Endothelial cell of umbilical vein (primary cell): ENCODE measurements around the gene KRTAP4-12. TPM values are rescaled to one million over a fixed set of nuclear protein-coding genes. Genes with fewer than 3 reads are reported as not detected.
A peak's percentile ranks its signal among the peaks of the same experiment; 100 is the strongest.
"Not testable (repeated sequence)": the region's sequence is repeated elsewhere in the genome, so short reads cannot be mapped to it uniquely, and the experiment has no call there.

Source experiments
- BruUV-seq: library from RNA; stranded (reverse); fragments of 400-500 nt; replicated peaks from 2 replicates; lab custom pipeline; 2021; lab: Mats Ljungman, UMichigan
- CTCF ChIA-PET: fragments of 300-600, 350-600 bp; sonication (Branson Sonifier 250); formaldehyde crosslinking; loops from one replicate; lab custom pipeline; 2021; ENCODE audit warnings: antibody characterized with exemption, inconsistent platforms; lab: Charles Lee
- POLR2A ChIA-PET: fragments of 300-600, 350-600 bp; sonication (Branson Sonifier 250); formaldehyde crosslinking; loops from one replicate; lab custom pipeline; 2021; ENCODE audit warnings: antibody characterized with exemption, inconsistent platforms; lab: Charles Lee
- DNase-seq: peaks from one replicate; pipeline ENCODE4 v3.0.0-alpha.2; 2011; ENCODE audit warnings: low read depth, low spot score
- FAIRE-seq: peaks from 2 replicates; lab custom pipeline; 2011; peaks lifted over from hg19 to GRCh38; lab: Jason Lieb, UNC
- H2AFZ ChIP-seq: 2 replicates; pipeline ENCODE4 v1.6.0; 2012; ENCODE audit warnings: low read depth, low read length, control low read depth, inconsistent platforms
- H3K27ac ChIP-seq: 2 replicates; pipeline ENCODE4 v1.5.1; 2011; ENCODE audit warnings: low read depth, mild to moderate bottlenecking, control low read depth, low read length, moderate library complexity; ENCODE audit not compliant: insufficient read depth
- H3K27me3 ChIP-seq, 2 experiments: 2 replicates each; pipeline versions ENCODE4 v1.6.0 to v1.6.1; 2011; ENCODE audit warnings: low read length in 2 of 2, mixed read lengths in 1 of 2; ENCODE audit not compliant: control insufficient read depth in 2 of 2, insufficient read depth in 2 of 2
- H3K36me3 ChIP-seq, 2 experiments: 2 replicates in 1 of 2; 3 replicates in 1 of 2; pipeline ENCODE4 v1.5.1; 2011; ENCODE audit warnings: low read length in 2 of 2, mild to moderate bottlenecking in 1 of 2, moderate library complexity in 1 of 2; ENCODE audit not compliant: control insufficient read depth in 2 of 2, insufficient read depth in 2 of 2; ENCODE audit errors: extremely low read depth in 1 of 2
- H3K4me1 ChIP-seq: 3 replicates; pipeline ENCODE4 v1.5.1; 2011; ENCODE audit warnings: mild to moderate bottlenecking, low read length; ENCODE audit not compliant: control insufficient read depth, insufficient read depth; ENCODE audit errors: extremely low read depth
- H3K4me2 ChIP-seq: 2 replicates; pipeline ENCODE4 v1.6.1; 2011; ENCODE audit warnings: low read length, control low read depth, mixed read lengths; ENCODE audit not compliant: insufficient read depth
- H3K4me3 ChIP-seq, 3 experiments: fragments of 200-600 bp in 1 of 3; sonication (generic), shearing (Covaris generic) in 1 of 3; replicated peaks in 1 of 3; 2 replicates each; pipeline ENCODE4 v1.5.1; 2011 to 2016; ENCODE audit warnings: control low read depth in 3 of 3, low read length in 3 of 3, mild to moderate bottlenecking in 2 of 3, inconsistent platforms in 1 of 3, low read depth in 1 of 3, moderate library complexity in 1 of 3; ENCODE audit not compliant: insufficient read depth in 1 of 3
- H3K79me2 ChIP-seq: 2 replicates; pipeline ENCODE4 v1.6.0; 2012; ENCODE audit warnings: low read length, inconsistent platforms; ENCODE audit not compliant: control insufficient read depth, insufficient read depth
- H3K9ac ChIP-seq: replicated peaks from 2 replicates; pipeline ENCODE3; 2011; ENCODE audit warnings: low read length, control low read depth; ENCODE audit not compliant: insufficient read depth; ENCODE audit errors: extremely low read depth
- H3K9me1 ChIP-seq: replicated peaks from 3 replicates; pipeline ENCODE4 v1.6.0; 2011; ENCODE audit warnings: mild to moderate bottlenecking, low read length; ENCODE audit not compliant: control insufficient read depth, insufficient read depth; ENCODE audit errors: extremely low read depth
- H3K9me3 ChIP-seq: replicated peaks from 2 replicates; pipeline ENCODE4 v1.5.1; 2012; ENCODE audit warnings: low read length, inconsistent platforms; ENCODE audit not compliant: control insufficient read depth, insufficient read depth
- H4K20me1 ChIP-seq: replicated peaks from 2 replicates; pipeline ENCODE3; 2011; ENCODE audit warnings: mild to moderate bottlenecking, low read length; ENCODE audit not compliant: control insufficient read depth, insufficient read depth; ENCODE audit errors: extremely low read depth
- EZH2 ChIP-seq: IDR thresholded peaks from 2 replicates; pipeline ENCODE4 v1.6.1; 2012; ENCODE audit warnings: borderline replicate concordance, low read depth, mild to moderate bottlenecking, moderate library complexity, low read length, inconsistent platforms; ENCODE audit not compliant: severe bottlenecking
- FOS ChIP-seq: IDR thresholded peaks from 2 replicates; pipeline ENCODE4 v1.6.1; 2011; ENCODE audit warnings: mild to moderate bottlenecking, low read length, moderate library complexity, borderline replicate concordance; ENCODE audit not compliant: insufficient read depth
- GATA2 ChIP-seq: IDR thresholded peaks from 2 replicates; pipeline ENCODE4 v1.7.0; 2011; ENCODE audit warnings: low read depth, mild to moderate bottlenecking, moderate library complexity, mixed read lengths, low read length; ENCODE audit not compliant: insufficient read length, insufficient read depth
- JUN ChIP-seq: IDR thresholded peaks from 2 replicates; pipeline ENCODE4 v1.6.1; 2011; ENCODE audit warnings: borderline replicate concordance, low read depth; ENCODE audit not compliant: insufficient read length, insufficient read depth
- MYC ChIP-seq: IDR thresholded peaks from one replicate; pipeline ENCODE4 v1.6.1; 2011; ENCODE audit warnings: mild to moderate bottlenecking, low read depth, low read length
- POLR2A ChIP-seq: IDR thresholded peaks from 2 replicates; pipeline ENCODE4 v1.6.1; 2012; ENCODE audit warnings: low read depth, mild to moderate bottlenecking, control low read depth, low read length
- POLR2AphosphoS5 ChIP-seq: IDR thresholded peaks from 2 replicates; pipeline ENCODE4 v1.6.1; 2012; ENCODE audit warnings: low read depth, mild to moderate bottlenecking, control low read depth, low read length, moderate library complexity; ENCODE audit not compliant: insufficient read depth
- dilution Hi-C: fragments of 300-500 bp; cut with MboI; formaldehyde crosslinking; loops from one replicate; pipeline ENCODE4 v1.15.0; 2019; ENCODE audit warnings: low sequenced_read_pairs; ENCODE audit not compliant: extremely low pct_ligation_motif_present
- intact Hi-C: fragments of 100-400 bp; cut with micrococcal nuclease; formaldehyde crosslinking; loops from one replicate; pipeline ENCODE4 v1.10.0; 2022
- polyA plus RNA-seq, 4 experiments: library from polyadenylated mRNA; depleted of rRNA in 3 of 4; stranded (reverse) in 3 of 4; unstranded in 1 of 4; fragments of >200 nt; gene quantifications; 2 replicates each; pipeline versions ENCODE4 v1.2.1 to v1.2.3, GENCODE V29; 2011 to 2012; ENCODE audit warnings: missing spikeins in 1 of 4
- total RNA-seq: library from RNA; stranded (reverse); gene quantifications from 2 replicates; pipeline ENCODE4 v1.2.3, GENCODE V29; 2021
- TF ChIP-seq, protein P1 (sequence below): IDR thresholded peaks from 2 replicates; pipeline ENCODE4 v1.6.1; 2011; ENCODE audit not compliant: insufficient read depth, insufficient read length
- TF ChIP-seq, protein P2 (sequence below), 2 donors: IDR thresholded peaks; 1 replicate in 1 of 2; 2 replicates in 1 of 2; pipeline ENCODE4 v1.5.1; 2011; ENCODE audit warnings: low read length in 2 of 2, mild to moderate bottlenecking in 2 of 2, moderate library complexity in 2 of 2, control low read depth in 1 of 2, inconsistent platforms in 1 of 2, low read depth in 1 of 2; ENCODE audit not compliant: insufficient read depth in 1 of 2; ENCODE audit errors: extremely low read depth in 1 of 2

KRTAP4-12 gene
- total and polyA plus RNA-seq, 2 donors (not counting 3 experiments of a cell fraction or from before 2014, with no cell fraction given), result not detected

DNA sequence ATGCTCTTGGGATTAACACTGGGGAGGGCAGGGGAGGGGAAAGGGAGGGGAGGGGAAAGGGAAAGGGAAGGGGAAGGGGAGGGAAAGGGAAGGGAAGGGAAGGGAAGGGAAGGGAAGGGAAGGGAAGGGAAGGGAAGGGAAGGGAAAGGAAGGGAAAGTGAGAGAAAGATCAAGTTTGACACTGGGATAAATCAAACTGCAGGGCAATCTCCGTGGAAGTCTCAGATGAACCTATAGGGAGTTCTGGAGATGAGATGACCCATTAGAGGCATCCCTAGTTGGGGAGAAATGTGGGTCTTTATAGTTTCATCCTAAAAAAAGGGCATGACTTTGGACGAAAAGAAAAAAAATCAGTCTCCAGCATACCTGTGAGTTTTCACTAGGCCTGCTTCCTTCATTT is 2.2 kb downstream of the KRTAP4-12 start:
- FAIRE-seq, result no peak
- no peaks in the 10 kb centered on the region for H3K79me2 ChIP-seq
- TF ChIP-seq FOS, result no peak
- no peak for TF ChIP-seq POLR2AphosphoS5
- no peak for TF ChIP-seq JUN
- no peak for TF ChIP-seq POLR2A
- no peak for TF ChIP-seq EZH2
- TF ChIP-seq, protein P1, sequence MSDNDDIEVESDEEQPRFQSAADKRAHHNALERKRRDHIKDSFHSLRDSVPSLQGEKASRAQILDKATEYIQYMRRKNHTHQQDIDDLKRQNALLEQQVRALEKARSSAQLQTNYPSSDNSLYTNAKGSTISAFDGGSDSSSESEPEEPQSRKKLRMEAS, result no peak
- TF ChIP-seq GATA2, result no peak
- TF ChIP-seq, protein P2, sequence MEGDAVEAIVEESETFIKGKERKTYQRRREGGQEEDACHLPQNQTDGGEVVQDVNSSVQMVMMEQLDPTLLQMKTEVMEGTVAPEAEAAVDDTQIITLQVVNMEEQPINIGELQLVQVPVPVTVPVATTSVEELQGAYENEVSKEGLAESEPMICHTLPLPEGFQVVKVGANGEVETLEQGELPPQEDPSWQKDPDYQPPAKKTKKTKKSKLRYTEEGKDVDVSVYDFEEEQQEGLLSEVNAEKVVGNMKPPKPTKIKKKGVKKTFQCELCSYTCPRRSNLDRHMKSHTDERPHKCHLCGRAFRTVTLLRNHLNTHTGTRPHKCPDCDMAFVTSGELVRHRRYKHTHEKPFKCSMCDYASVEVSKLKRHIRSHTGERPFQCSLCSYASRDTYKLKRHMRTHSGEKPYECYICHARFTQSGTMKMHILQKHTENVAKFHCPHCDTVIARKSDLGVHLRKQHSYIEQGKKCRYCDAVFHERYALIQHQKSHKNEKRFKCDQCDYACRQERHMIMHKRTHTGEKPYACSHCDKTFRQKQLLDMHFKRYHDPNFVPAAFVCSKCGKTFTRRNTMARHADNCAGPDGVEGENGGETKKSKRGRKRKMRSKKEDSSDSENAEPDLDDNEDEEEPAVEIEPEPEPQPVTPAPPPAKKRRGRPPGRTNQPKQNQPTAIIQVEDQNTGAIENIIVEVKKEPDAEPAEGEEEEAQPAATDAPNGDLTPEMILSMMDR (IDR thresholded peaks at IDR 0.05; ENCODE audit: extremely low read depth in 1 of 2, insufficient read depth in 1 of 2, low read depth in 1 of 2, low read length in 2 of 2), result no peak
- no peak for TF ChIP-seq MYC
- ChIA-PET CTCF (no interaction called here), POLR2A (no interaction called here)
- H3K4me1 ChIP-seq, result peaks cover 3% of the 10 kb centered on the region
- no peak overlapping the region for H3K4me2 ChIP-seq
- H2AFZ ChIP-seq, result no peak overlapping the region
- H3K27me3 ChIP-seq, result no peaks in the 10 kb centered on the region
- no peak for DNase-seq
- H3K9ac ChIP-seq, result no peak overlapping the region
- no peaks in the 10 kb centered on the region for H3K9me3 ChIP-seq
- no peak overlapping the region for H3K27ac ChIP-seq
- no peak overlapping the region for H3K4me3 ChIP-seq
- H4K20me1 ChIP-seq, result no peaks in the 10 kb centered on the region
- BruUV-seq, result no TSS peak
- H3K36me3 ChIP-seq, result no peaks in the 10 kb centered on the region
- dilution Hi-C loops (no loop called here), intact Hi-C loops (no loop called here)
- H3K9me1 ChIP-seq, result no peaks in the 10 kb centered on the region

DNA sequence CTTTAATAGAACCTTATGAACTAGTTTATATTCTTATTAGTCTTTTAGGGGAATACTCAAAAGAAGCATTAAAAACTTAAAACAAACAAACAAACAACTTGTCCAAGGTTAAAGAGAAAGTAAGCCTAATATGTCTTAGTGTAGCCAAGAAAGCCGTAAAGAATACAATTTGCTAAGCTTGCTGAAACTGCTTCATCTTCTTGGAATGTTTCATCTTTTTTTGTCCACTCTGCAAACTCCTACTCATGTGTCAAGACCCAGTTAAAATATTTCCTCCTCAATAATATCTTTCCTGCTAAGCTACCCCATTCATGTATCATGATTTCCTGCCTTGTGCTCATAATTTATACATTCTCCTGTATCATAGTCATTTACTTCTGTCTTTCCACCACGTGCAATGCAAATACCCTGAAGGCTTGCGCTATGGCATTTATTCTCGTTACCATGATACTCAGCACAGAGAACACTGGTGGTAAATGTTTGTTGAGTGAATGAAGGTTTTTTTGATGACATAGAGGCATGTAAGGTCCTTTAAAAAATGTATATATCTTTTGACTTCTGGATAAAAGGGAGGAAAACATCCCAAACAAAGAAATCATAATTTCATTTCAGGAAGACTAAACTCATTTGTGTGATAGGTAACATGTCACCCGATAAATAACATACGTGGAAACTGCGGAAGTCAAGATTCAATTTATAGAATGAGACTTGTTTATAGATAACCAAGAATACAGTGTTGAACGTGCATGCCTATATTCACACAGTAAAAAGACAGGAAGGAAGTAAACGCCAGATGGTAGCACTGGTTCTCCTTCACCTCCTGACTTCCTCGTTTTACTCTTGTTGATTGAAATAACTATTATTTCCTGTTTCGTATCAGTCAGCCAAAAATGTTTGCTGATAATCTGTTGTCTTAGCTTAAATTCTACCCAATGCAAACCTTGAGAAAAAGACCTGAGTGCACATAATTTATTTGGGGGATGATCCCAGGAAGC is 4.0 kb downstream of the KRTAP4-12 start:
- H2AFZ ChIP-seq, H3K27ac ChIP-seq, H3K27me3 ChIP-seq, intact Hi-C loops, H3K36me3 ChIP-seq, dilution Hi-C loops, H3K4me3 ChIP-seq, CTCF ChIA-PET, H3K9ac ChIP-seq, POLR2A ChIA-PET, H3K9me1 ChIP-seq, H3K79me2 ChIP-seq, H4K20me1 ChIP-seq, H3K4me1 ChIP-seq, BruUV-seq, H3K9me3 ChIP-seq: not testable (repeated sequence)
- peak; percentile 56 for DNase-seq
- peak overlapping the region; percentile 35 for H3K4me2 ChIP-seq
- peak; percentile 67 for FAIRE-seq
